B cell (primary cell): ENCODE data around the gene DUS4L. TPM values are rescaled to one million over a fixed set of nuclear protein-coding genes. Genes with fewer than 3 reads are reported as not detected.

Experiments used
- ATAC-seq: fragments of 200-7000 bp; cut with Tn5 transposase; one replicate; pipeline ENCODE4 v1.10.0; 2021; ENCODE audit warnings: low read depth, mild to moderate bottlenecking, moderate number of reproducible peaks, moderate library complexity
- CTCF ChIA-PET: fragments of 350-600 bp; sonication (Branson Sonifier 250); formaldehyde crosslinking; loops from one replicate; lab custom pipeline; 2021; ENCODE audit warnings: antibody characterized with exemption, inconsistent platforms; lab: Charles Lee
- POLR2A ChIA-PET: fragments of 350-600 bp; sonication (Branson Sonifier 250); formaldehyde crosslinking; loops from one replicate; lab custom pipeline; 2021; ENCODE audit warnings: antibody characterized with exemption; lab: Charles Lee
- DNase-seq: peaks from one replicate; pipeline ENCODE4 v3.0.0; 2013
- H2AFZ ChIP-seq: 2 replicates; pipeline ENCODE4 v1.6.1; 2012; ENCODE audit warnings: mild to moderate bottlenecking, low read depth, low read length; ENCODE audit not compliant: insufficient read depth, poor library complexity, severe bottlenecking
- H3K27ac ChIP-seq, 2 donors: 1 replicate in 1 of 2; 2 replicates in 1 of 2; pipeline ENCODE4 v1.5.1; 2012 to 2013; ENCODE audit warnings: low read length in 2 of 2, mild to moderate bottlenecking in 2 of 2, moderate library complexity in 1 of 2
- H3K27me3 ChIP-seq, 4 experiments: fragments of 200-600 bp in 1 of 4; sonication (generic) in 1 of 4; replicated peaks in 1 of 4; 1 replicate in 2 of 4; 2 replicates in 2 of 4; pipeline versions ENCODE4 v1.6.1 to v1.7.0; 2013 to 2016; ENCODE audit warnings: low read length in 3 of 4, mild to moderate bottlenecking in 2 of 4, mixed read lengths in 1 of 4, moderate library complexity in 1 of 4; ENCODE audit not compliant: insufficient read depth in 4 of 4, control insufficient read depth in 3 of 4; ENCODE audit errors: control extremely low read depth in 1 of 4
- H3K36me3 ChIP-seq, 2 experiments: replicated peaks in 1 of 2; 1 replicate in 1 of 2; 2 replicates in 1 of 2; pipeline versions ENCODE4 v1.6.1 to v1.7.1; 2013; ENCODE audit warnings: low read length in 1 of 2; ENCODE audit not compliant: insufficient read depth in 2 of 2, control insufficient read depth in 1 of 2; ENCODE audit errors: control extremely low read depth in 1 of 2, extremely low read depth in 1 of 2
- H3K4me1 ChIP-seq, 2 donors: fragments of 200-600 bp in 1 of 2; sonication (generic) in 1 of 2; 1 replicate in 1 of 2; 2 replicates in 1 of 2; pipeline versions ENCODE4 v1.5.1 to v1.6.1; 2013 to 2017; ENCODE audit warnings: low read length in 2 of 2; ENCODE audit not compliant: control insufficient read depth in 2 of 2, insufficient read depth in 2 of 2
- H3K4me2 ChIP-seq: replicated peaks from 2 replicates; pipeline ENCODE3; 2012; ENCODE audit warnings: mild to moderate bottlenecking, low read depth, low read length; ENCODE audit not compliant: poor library complexity, severe bottlenecking
- H3K4me3 ChIP-seq, 5 experiments: fragments of 200-600 bp in 1 of 5; sonication (generic) in 1 of 5; 1 replicate in 3 of 5; 2 replicates in 2 of 5; pipeline versions ENCODE4 v1.5.1 to v1.7.0; 2011 to 2016; ENCODE audit warnings: low read length in 4 of 5, mild to moderate bottlenecking in 4 of 5, low read depth in 2 of 5, control low read depth in 1 of 5, moderate library complexity in 1 of 5; ENCODE audit not compliant: insufficient read depth in 1 of 5; ENCODE audit errors: control extremely low read depth in 1 of 5, extremely low read depth in 1 of 5
- H3K79me2 ChIP-seq: fragments of 200-600 bp; sonication (generic); one replicate; pipeline ENCODE4 v1.6.0; 2016; ENCODE audit warnings: low read length; ENCODE audit not compliant: control insufficient read depth, insufficient read depth
- H3K9ac ChIP-seq: fragments of 200-600 bp; sonication (generic); 2 replicates; pipeline ENCODE4 v1.6.1; 2017; ENCODE audit warnings: mild to moderate bottlenecking, low read length, moderate library complexity
- H3K9me3 ChIP-seq, 3 donors: one replicate each; pipeline versions ENCODE4 v1.6.1 to v1.7.1; 2013; ENCODE audit warnings: low read length in 2 of 3; ENCODE audit not compliant: control insufficient read depth in 2 of 3, insufficient read depth in 1 of 3; ENCODE audit errors: control extremely low read depth in 1 of 3
- H4K20me1 ChIP-seq: 2 replicates; pipeline ENCODE4 v1.6.0; 2012; ENCODE audit warnings: mild to moderate bottlenecking, low read length; ENCODE audit not compliant: insufficient read depth, control insufficient read depth, poor library complexity, severe bottlenecking
- H3K27ac Mint-ChIP-seq: one replicate; pipeline ENCODE4 v1.8.0; 2021; ENCODE audit warnings: mixed read lengths
- H3K27me3 Mint-ChIP-seq: one replicate; pipeline ENCODE4 v1.8.0; 2021; ENCODE audit warnings: mixed read lengths
- H3K4me1 Mint-ChIP-seq: one replicate; pipeline ENCODE4 v1.8.0; 2021; ENCODE audit warnings: mixed read lengths
- H3K4me3 Mint-ChIP-seq: one replicate; pipeline ENCODE4 v1.8.0; 2021; ENCODE audit warnings: mixed read lengths
- H3K9me3 Mint-ChIP-seq: one replicate; pipeline ENCODE4 v1.8.0; 2022; ENCODE audit warnings: mixed read lengths; ENCODE audit not compliant: insufficient read depth
- EZH2 ChIP-seq: IDR thresholded peaks from 2 replicates; pipeline ENCODE4 v1.6.1; 2012; ENCODE audit warnings: borderline replicate concordance, low read depth, mild to moderate bottlenecking, moderate library complexity, low read length; ENCODE audit not compliant: insufficient read depth, poor library complexity, severe bottlenecking
- WGBS: methylation state at CpG from one replicate; pipeline ENCODE4 v1.1.5; 2013; ENCODE audit warnings: missing lambda C conversion rate; ENCODE audit not compliant: insufficient coverage; 5-methylcytosine and 5-hydroxymethylcytosine counted together
- intact Hi-C: fragments of 100-400 bp; cut with micrococcal nuclease; formaldehyde crosslinking; loops from one replicate; pipeline ENCODE4 v1.10.0; 2022
- polyA plus RNA-seq: library from polyadenylated mRNA; depleted of rRNA; stranded (reverse); fragments of >200 nt; gene quantifications from 2 replicates; pipeline ENCODE4 v1.2.3, GENCODE V29; 2012
- total RNA-seq, 2 donors: library from RNA; stranded (reverse); fragments of 120-200 nt in 1 of 2; gene quantifications; 1 replicate in 1 of 2; 2 replicates in 1 of 2; pipeline versions ENCODE4 v1.2.3 to v1.2.4, GENCODE V29; 2013 to 2022
- TF ChIP-seq, protein P1 (sequence below): fragments of 200-600 bp; IDR thresholded peaks from one replicate; pipeline ENCODE4 v1.8.0; 2022; ENCODE audit warnings: antibody characterized with exemption, mild to moderate bottlenecking

Gene DUS4L
- total and polyA plus RNA-seq, 2 donors (not counting 1 experiment from before 2014, with no cell fraction given), result 4.1 to 18.7 TPM

DNA sequence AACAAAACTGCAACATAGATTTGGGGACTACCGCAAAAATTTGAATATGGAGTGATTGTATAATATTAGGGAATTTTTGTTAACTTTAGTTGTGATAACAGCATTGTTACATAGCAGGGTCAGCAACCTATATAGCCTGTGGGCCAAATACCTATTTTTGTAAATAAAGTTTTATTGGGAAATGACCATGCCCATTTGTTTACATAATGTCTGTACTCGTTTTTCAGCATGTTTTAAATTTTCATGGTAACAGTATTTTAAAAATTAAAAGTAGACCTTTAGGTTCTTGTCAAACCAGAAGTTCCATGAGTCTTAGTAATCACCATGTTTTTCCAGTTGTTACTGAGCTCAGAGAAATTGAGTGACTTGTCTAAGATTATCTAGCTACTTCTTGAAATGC lies 20.9 kb downstream of the DUS4L start:
- Histone ChIP-seq H2AFZ (no peak overlapping the region), H3K4me3 (no peak overlapping the region), H3K9ac (no peak overlapping the region), H3K4me1 (peaks cover 4 to 7% of the 10 kb centered on the region in 2 donors), H3K36me3 (peaks cover 0 to 3% of the 10 kb centered on the region in 2 experiments), H3K27ac (no peak overlapping the region), H3K79me2 (peaks cover 3% of the 10 kb centered on the region), H3K27me3 (no peaks in the 10 kb centered on the region), H3K9me3 (no peaks in the 10 kb centered on the region), H3K4me2 (no peak overlapping the region), H4K20me1 (no peaks in the 10 kb centered on the region)
- intact Hi-C loops, result loop anchor here (5.0 kb wide), 1 partner anchor 417 kb away; the partner anchor contains the start of gene HBP1
- Mint-ChIP-seq H3K27ac (no peak overlapping the region), H3K4me1 (peaks cover 21% of the 10 kb centered on the region), H3K27me3 (no peaks in the 10 kb centered on the region), H3K4me3 (no peak overlapping the region), H3K9me3 (no peaks in the 10 kb centered on the region)
- WGBS, result no CpG with 5 or more reads among the region's 2 CpGs
- POLR2A ChIA-PET, result interaction anchor here (0.6 kb wide), 1 partner anchor 8 kb away, joined by 3 read pairs; no protein-coding TSS in a partner anchor
- DNase-seq (no peak), ATAC-seq (no peak)
- no peak for TF ChIP-seq EZH2
- TF ChIP-seq, protein P1, sequence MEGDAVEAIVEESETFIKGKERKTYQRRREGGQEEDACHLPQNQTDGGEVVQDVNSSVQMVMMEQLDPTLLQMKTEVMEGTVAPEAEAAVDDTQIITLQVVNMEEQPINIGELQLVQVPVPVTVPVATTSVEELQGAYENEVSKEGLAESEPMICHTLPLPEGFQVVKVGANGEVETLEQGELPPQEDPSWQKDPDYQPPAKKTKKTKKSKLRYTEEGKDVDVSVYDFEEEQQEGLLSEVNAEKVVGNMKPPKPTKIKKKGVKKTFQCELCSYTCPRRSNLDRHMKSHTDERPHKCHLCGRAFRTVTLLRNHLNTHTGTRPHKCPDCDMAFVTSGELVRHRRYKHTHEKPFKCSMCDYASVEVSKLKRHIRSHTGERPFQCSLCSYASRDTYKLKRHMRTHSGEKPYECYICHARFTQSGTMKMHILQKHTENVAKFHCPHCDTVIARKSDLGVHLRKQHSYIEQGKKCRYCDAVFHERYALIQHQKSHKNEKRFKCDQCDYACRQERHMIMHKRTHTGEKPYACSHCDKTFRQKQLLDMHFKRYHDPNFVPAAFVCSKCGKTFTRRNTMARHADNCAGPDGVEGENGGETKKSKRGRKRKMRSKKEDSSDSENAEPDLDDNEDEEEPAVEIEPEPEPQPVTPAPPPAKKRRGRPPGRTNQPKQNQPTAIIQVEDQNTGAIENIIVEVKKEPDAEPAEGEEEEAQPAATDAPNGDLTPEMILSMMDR, result no peak
- CTCF ChIA-PET, result no interaction called here

DNA sequence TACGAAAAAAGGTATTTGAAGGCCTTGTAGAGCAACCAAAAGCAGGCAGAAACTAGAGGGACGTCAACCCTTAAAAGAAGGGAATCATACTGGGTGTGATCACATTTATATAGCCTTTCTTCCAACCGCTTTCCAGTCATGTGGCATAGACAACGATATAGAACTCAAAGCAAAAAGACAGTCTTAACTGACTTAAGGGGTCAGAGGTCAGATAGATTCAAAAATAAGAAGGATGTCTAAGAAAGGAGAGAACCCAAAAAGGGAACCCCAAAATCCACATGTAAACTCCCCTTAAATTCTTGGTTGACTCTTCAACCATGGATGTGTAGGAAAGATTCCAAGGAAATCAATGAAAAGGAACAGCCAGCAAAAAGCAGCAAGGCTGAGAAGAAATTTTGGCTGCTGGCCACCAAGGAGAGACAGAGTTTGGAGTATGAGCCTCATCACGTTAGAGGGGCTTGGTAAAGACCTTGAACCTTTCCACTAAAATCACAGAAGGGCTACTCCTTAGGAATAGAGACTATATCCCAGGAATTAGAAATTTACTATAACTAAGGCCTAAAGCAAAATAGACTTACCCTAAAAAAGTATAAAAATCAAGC lies 24.9 kb downstream of the DUS4L start:
- no peak overlapping the region for H3K4me3 Mint-ChIP-seq
- TF ChIP-seq EZH2, result no peak
- TF ChIP-seq, protein P1, result no peak
- no peak overlapping the region for H2AFZ ChIP-seq
- H3K9me3 ChIP-seq, result no peaks in the 10 kb centered on the region
- no peak overlapping the region for H3K9ac ChIP-seq
- ChIA-PET CTCF (no interaction called here), POLR2A (no interaction called here)
- no peaks in the 10 kb centered on the region for H3K27me3 Mint-ChIP-seq
- intact Hi-C loops, result no loop called here
- no peaks in the 10 kb centered on the region for H3K4me1 ChIP-seq
- H3K36me3 ChIP-seq, result peaks cover 0 to 3% of the 10 kb centered on the region in 2 experiments
- WGBS, result 100% methylated on average over 1 of the region's 5 CpGs
- no peak overlapping the region for H3K27ac ChIP-seq
- H3K4me1 Mint-ChIP-seq, result peaks cover 3% of the 10 kb centered on the region
- H3K4me3 ChIP-seq, result no peak overlapping the region
- ATAC-seq (no peak), DNase-seq (no peak)
- H3K27ac Mint-ChIP-seq, result no peak overlapping the region
- H4K20me1 ChIP-seq, result no peaks in the 10 kb centered on the region
- no peaks in the 10 kb centered on the region for H3K79me2 ChIP-seq
- no peak overlapping the region for H3K4me2 ChIP-seq
- no peaks in the 10 kb centered on the region for H3K27me3 ChIP-seq
- H3K9me3 Mint-ChIP-seq, result no peaks in the 10 kb centered on the region
